ENCODE measurements around the gene CEP170B. TPM values are rescaled to one million over a fixed set of nuclear protein-coding genes. Genes with fewer than 3 reads are reported as not detected.

The CEP170B gene
- total and polyA plus RNA-seq, 3 donors from 2014 or later, result 33.9 to 79.7 (median 73.9) TPM

- no peaks in the 10 kb centered on the region for H3K27me3 ChIP-seq
- no peak overlapping the region for H3K4me3 ChIP-seq
- WGBS, 2 donors, result 80 to 84% methylated on average over 8 of the region's 8 CpGs
- peaks cover under 1% of the 10 kb centered on the region for H3K4me1 ChIP-seq
- DNase-seq, result no peak
- intact Hi-C loops (cut with DNase I; ENCODE audit: low total_unique reads), result no loop called here
- H3K27ac ChIP-seq, result no peak overlapping the region
- no peak for TF ChIP-seq POLR2A (IDR thresholded peaks at IDR 0.05)
- TF ChIP-seq CTCF (IDR thresholded peaks at IDR 0.05), result no peak
- no peaks in the 10 kb centered on the region for H3K36me3 ChIP-seq (ENCODE audit: low read depth, missing control alignments)
- H3K9me3 ChIP-seq, result no peaks in the 10 kb centered on the region
Measured at GRCh38 chr14:104858811-104859426, 6.1 kb upstream of the CEP170B start.

DNA sequence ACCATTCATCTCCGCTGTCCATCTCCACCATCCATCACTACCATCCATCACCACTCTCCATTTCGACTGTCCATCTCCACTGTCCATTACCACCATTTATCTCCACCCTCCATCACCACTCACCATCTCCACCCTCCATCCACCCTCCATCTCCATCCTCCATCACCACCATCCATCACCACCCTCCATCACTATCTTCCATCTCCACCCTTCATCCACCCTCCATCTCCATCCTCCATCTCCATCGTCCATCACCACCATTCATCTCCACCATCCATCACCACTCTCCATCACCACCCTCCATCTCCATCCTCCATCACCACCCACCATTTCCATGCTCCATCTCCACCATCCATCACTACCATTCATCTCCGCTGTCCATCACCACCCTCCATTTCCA, 5.2 kb upstream of the CEP170B start:
- Histone ChIP-seq H3K36me3 (ENCODE audit: low read depth, missing control alignments) (no peaks in the 10 kb centered on the region), H3K4me1 (peaks cover 8% of the 10 kb centered on the region), H3K4me3 (no peak overlapping the region), H3K9me3 (no peaks in the 10 kb centered on the region), H3K27me3 (no peaks in the 10 kb centered on the region), H3K27ac (no peak overlapping the region)
- no peak for TF ChIP-seq CTCF (IDR thresholded peaks at IDR 0.05)
- TF ChIP-seq POLR2A (IDR thresholded peaks at IDR 0.05), result no peak
- DNase-seq, result no peak
- 94% methylated on average over 4 of the region's 4 CpGs for WGBS, 2 donors
- intact Hi-C loops (cut with DNase I; ENCODE audit: low total_unique reads), result no loop called here

DNA sequence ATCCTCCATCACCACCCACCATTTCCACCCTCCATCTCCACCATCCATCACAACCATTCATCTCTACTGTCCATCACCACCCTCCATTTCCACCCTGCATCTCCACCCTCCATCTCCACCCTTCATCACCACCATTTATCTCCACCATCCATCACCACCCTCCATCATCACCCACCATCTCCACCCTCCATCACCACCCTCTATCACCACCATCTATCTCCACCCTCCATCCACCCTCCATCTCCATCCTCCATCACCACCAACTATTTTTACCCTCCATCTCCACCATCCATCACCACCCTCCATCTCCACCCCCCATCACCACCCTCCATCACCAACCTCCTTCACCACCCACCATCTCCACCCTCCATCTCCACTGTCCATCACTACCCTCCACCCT, 4.7 kb upstream of the CEP170B start:
- no peaks in the 10 kb centered on the region for H3K9me3 ChIP-seq
- no peak for DNase-seq
- TF ChIP-seq POLR2A (IDR thresholded peaks at IDR 0.05) (no peak), CTCF (IDR thresholded peaks at IDR 0.05) (no peak)
- H3K27me3 ChIP-seq, result no peaks in the 10 kb centered on the region
- H3K36me3 ChIP-seq (ENCODE audit: low read depth, missing control alignments), result no peaks in the 10 kb centered on the region
- H3K4me1 ChIP-seq, result peaks cover 8% of the 10 kb centered on the region
- intact Hi-C loops (cut with DNase I; ENCODE audit: low total_unique reads), result no loop called here
- no peak overlapping the region for H3K27ac ChIP-seq
- no peak overlapping the region for H3K4me3 ChIP-seq

GRCh38 chr14:104863131-104863862, 1.8 kb upstream of the CEP170B start:
- H3K27ac ChIP-seq, result no peak overlapping the region
- no peak overlapping the region for H3K4me3 ChIP-seq
- no peaks in the 10 kb centered on the region for H3K36me3 ChIP-seq (ENCODE audit: low read depth, missing control alignments)
- intact Hi-C loops (cut with DNase I; ENCODE audit: low total_unique reads), result no loop called here
- no peaks in the 10 kb centered on the region for H3K9me3 ChIP-seq
- DNase-seq, result no peak
- H3K27me3 ChIP-seq, result no peaks in the 10 kb centered on the region
- peaks cover 22% of the 10 kb centered on the region for H3K4me1 ChIP-seq
- 82 to 89% methylated on average over 10 to 13 of the region's 13 CpGs for WGBS, 2 donors
- no peak for TF ChIP-seq POLR2A (IDR thresholded peaks at IDR 0.05)
- no peak for TF ChIP-seq CTCF (IDR thresholded peaks at IDR 0.05)

GRCh38 chr14:104863923-104864266, 1.2 kb upstream of the CEP170B start:
- WGBS, 2 donors, result 19 to 23% methylated on average over 4 to 13 of the region's 13 CpGs
- DNase-seq, result no peak
- peaks cover 22% of the 10 kb centered on the region for H3K4me1 ChIP-seq
- intact Hi-C loops (cut with DNase I; ENCODE audit: low total_unique reads), result no loop called here
- TF ChIP-seq CTCF (IDR thresholded peaks at IDR 0.05), result no peak
- TF ChIP-seq POLR2A (IDR thresholded peaks at IDR 0.05), result no peak
- peak overlapping the region in 1 of 2 donors; percentile 81 for H3K4me3 ChIP-seq
- no peak overlapping the region for H3K27ac ChIP-seq
- H3K36me3 ChIP-seq (ENCODE audit: low read depth, missing control alignments), result no peaks in the 10 kb centered on the region
- H3K9me3 ChIP-seq, result no peaks in the 10 kb centered on the region
- H3K27me3 ChIP-seq, result no peaks in the 10 kb centered on the region

Data from testis (tissue), 3 donors.